ENCODE measurements around the gene PHKB.

PHKB gene

GRCh38 chr16:47734081-47734857 lies 273.1 kb downstream of the PHKB start:
- ChIA-PET POLR2A (interaction anchor here (0.7 kb wide), 1 partner anchor 24 kb away, joined by 3 read pairs; no protein-coding TSS in a partner anchor), CTCF (no interaction called here)
- no peak for TF ChIP-seq CTCF (IDR thresholded peaks at IDR 0.05; ENCODE audit: insufficient read depth, low read length, missing control alignments)
- no peak overlapping the region for H3K4me3 ChIP-seq (ENCODE audit: low read depth, low read length)
- no peak for DNase-seq (ENCODE audit: low read depth, low spot score)

- ChIA-PET CTCF (no interaction called here), POLR2A (interaction anchor here (0.7 kb wide), 1 partner anchor 23 kb away, joined by 3 read pairs; no protein-coding TSS in a partner anchor)
- DNase-seq (ENCODE audit: low read depth, low spot score): no peak
- no peak overlapping the region for H3K4me3 ChIP-seq (ENCODE audit: low read depth, low read length)
- no peak for TF ChIP-seq CTCF (IDR thresholded peaks at IDR 0.05; ENCODE audit: insufficient read depth, low read length, missing control alignments)
Measured at GRCh38 chr16:47734987-47735594, 274.0 kb downstream of the PHKB start.

GRCh38 chr16:47750371-47750770 lies 289.2 kb downstream of the PHKB start:
- DNase-seq (ENCODE audit: low read depth, low spot score): no peak
- no peak for TF ChIP-seq CTCF (IDR thresholded peaks at IDR 0.05; ENCODE audit: insufficient read depth, low read length, missing control alignments)
- ChIA-PET POLR2A (no interaction called here), CTCF (no interaction called here)
- H3K4me3 ChIP-seq (ENCODE audit: low read depth, low read length): no peak overlapping the region

Data from AG04449 (cell line).